ELF-1 (cell line): ENCODE results near the gene TRPM3.
"Not testable (repeated sequence)": the region's sequence is repeated elsewhere in the genome, so short reads cannot be mapped to it uniquely, and the experiment has no call there.

Experiments used
- DNase-seq: peaks from one replicate; pipeline ENCODE4 v3.0.0-alpha.2; 2016; ENCODE audit warnings: low read depth, low spot score

The TRPM3 gene

DNA sequence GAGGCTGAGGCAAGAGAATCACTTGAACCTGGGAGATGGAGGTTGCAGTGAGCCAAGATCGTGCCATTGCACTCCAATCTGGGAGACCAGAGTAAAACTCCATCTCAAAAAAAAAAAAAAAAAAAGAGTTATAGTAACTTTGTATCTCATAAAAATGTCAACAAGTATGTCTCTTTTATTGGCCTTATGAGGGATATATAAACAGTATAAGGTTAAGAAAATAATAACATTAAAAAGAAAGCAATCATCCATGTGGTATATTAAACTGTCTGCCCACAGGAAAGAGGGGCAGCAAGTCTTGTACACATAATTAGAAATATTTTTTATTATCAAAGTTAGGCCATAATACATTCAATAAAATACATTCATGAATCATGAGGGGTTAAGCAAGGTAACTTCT is 447.6 kb downstream of the TRPM3 start:
- no peak for DNase-seq

DNA sequence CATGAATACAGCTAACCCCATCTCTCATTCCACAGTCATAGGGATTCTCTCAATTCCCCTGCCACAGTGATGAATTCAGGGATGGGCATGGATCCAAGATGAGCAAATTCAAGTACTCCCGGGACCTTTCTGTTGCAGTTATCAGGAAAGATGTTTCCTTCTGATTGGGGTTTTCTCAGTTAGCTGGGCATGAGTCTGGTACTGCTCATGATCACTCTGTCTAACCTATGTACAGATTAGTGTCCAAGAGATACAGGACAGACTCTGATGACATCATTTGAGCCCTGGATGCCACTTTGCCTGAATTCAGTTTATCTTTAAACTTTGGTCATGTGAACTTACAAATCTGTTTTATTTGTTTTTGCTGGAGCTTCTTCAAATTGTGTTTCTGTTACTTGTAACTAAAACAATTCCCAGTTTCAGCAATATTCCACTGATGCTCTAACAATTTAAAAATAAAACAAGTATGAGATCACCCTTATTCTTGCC is 449.2 kb downstream of the TRPM3 start:
- no peak for DNase-seq

DNA sequence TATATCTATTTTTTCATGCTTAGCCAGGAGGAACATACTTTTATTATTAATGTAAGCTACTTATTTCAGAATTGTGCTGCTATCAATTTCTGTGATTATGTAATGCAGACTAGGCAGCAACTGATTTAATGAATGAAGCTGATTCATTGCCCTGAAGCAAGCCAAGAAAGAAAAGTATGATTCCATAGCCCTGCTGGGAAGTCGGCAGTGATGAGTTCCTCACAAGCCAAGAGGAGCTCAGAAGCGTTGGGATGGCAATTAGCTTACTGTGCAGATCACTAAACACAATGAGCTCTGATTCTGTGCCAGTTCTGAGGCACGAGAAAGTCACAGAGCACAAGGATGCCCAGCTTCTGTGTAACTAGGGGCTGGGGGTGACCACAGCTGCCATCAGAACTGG is 452.7 kb downstream of the TRPM3 start:
- DNase-seq, result no peak

DNA sequence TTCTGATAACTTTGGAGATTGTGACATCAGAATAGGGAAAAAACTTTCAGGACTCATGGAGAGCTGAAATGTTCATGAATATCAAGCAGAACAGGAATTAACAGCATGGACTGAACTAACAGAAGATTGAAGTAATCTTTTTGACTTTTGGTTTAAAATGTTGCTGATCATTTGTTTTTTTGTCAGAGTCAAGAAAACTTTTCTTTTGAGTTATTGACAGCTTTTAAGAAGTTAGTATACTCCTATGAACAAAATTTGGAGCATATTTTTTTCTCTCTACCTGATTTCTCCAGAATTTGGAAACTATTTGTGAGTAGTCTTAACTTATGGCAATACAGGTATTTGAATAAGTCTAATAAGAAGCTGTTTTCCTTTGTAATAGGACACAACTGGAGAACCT is 462.7 kb downstream of the TRPM3 start:
- DNase-seq, result no peak

DNA sequence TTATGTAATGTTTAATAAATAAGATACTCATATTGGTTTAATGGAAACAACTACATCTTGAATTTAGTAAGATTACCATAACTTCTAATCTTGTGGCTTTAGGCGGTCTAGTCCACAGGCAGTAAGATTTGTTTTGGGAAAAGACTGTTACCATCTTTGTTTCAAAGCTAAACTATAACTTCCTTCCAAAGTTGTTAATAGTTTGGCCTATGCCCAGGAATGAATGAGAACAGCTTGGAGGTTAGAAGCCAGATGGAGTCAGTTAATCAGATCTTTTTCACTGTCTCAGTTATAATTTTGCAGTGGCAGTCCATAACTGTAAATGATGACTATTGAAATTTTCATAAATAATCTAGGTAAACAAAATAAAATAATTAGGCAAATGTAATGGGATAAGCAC is 465.1 kb downstream of the TRPM3 start:
- no peak for DNase-seq

DNA sequence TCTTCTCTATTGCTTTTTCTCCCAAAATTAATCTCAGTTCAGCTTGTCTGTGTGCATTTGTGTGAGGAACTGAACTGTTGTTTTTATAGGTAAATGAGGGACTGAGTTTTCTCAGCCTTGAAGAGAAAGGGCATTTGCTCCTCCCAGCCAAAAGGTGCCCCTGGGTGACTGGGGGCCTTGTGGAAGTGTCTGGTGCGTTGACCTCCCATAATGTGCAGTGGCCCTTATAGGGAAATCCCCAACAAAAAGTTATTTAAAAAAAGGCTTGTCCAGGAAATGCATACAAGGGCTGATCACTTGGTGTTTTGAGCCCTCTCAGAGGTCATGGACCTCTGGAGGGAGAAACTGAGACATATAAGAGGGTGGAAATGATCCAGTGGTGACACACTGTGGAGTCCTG is 467.3 kb downstream of the TRPM3 start:
- no peak for DNase-seq

DNA sequence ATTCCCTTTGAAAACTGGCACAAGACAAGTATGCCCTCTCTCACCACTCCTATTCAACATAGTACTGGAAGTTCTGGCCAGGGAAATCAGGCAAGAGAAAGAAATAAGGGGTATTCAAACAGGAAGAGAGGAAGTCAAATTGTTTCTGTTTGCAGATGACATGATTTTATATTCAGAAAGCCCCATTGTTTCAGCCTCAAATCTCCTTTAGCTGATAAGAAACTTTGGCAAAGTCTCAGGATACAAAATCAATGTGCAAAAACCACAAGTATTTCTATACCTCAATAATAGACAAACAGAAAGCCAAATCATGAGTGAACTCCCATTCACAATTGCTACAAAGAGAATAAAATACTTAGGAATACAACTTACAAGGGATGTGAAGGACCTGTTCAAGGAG is 476.8 kb downstream of the TRPM3 start:
- not testable (repeated sequence) for DNase-seq

DNA sequence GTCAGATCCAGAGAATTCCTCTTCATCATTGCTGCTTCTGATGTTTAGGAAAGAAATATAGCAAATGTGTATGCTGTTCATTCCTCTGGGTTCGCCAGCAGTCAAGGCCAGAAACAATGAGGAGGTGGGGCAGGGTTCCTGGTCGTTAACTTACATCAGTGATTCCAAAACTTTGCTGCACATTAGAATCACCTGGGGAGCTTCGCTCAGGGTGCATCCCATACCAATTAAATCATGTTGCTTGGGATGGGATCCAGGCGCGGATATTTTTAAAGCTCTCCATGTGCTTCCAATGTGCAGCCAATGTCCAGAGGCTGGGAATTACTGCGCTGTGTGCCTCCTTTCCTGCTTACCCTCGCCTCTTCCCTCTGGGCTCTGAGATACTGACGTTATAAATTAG is 479.1 kb downstream of the TRPM3 start:
- DNase-seq, result no peak

DNA sequence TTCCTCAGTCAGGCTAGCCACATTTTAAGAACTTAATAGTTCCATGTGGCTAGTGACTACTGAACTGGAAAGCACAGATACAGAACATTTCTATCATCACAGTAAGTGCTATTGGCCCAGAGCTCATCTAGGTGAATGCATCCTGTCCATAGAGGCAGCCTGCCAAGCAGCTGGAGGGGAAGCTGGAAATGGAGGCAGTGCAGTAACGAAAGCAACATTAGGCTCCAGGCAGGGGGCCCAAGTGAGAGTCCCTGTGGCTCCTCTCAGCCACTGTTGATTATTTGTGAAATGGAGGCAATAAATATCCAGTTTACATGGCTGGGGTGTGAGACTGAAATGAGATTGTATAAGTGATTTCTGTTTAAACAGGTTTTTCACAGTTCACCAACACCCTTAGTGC is 479.8 kb downstream of the TRPM3 start:
- no peak for DNase-seq

DNA sequence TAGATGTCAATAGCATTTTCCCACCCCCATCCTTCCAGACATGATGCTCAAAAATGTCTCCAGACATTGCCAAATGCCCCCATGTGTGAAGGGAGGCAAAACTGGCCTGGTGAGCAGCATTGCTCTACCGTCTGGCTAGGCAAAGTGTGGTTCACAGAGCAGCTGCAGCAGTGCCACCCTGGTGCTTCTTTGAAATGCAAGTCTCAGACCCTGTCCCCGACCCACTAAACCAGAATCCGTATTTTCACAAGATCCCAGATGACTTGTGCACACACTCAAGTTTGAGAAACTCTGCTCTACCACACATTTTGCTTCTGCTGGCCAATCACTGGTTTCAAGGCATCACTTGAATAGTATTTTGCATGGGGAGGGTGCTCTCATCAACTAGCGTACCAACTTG is 480.4 kb downstream of the TRPM3 start:
- DNase-seq, result no peak

DNA sequence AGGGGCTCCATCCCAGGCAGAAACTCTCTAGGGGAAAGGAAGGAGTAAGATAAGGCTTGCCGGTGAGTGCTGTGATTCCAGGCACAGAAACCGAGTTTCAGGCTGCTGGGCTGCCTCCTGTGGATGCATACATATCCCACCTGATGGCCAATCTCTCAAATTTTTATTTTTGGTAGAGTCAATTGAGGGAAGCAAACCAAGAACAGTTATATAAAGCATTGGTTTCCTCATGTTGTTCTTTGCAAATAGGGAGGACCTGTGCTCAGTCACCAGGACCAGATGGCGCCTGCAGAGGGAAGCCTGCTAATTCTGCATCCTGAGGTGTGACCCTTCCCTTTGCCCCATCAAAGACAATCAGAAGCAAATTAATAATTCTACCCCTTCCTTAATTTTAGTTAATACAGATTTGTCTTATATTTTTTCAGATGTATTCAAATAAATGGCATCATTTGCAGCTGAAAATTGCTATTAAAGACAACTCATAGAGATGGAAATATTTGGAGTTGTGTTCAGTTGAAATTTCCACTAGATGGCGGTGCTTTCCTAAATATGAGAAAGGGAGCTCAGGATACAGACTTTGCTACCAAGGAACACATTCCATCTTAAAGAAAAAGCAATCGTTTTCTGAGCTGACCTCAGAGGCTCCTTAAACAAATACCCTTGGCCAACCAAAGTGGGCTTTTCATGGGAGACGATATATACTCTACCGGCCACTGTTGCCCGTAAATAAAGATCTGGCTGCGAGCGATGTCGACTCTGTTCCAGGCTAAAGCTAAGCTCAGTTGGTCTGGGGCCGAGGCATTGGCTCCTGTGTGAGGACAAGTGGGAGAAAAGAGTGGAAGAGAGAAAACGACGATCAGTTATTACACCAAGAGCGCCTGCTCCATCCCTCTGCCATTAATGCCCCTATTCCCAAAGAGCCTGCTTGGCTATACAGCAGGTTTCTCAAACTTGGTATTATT is 481.3 kb downstream of the TRPM3 start:
- DNase-seq, result peak; percentile 40

DNA sequence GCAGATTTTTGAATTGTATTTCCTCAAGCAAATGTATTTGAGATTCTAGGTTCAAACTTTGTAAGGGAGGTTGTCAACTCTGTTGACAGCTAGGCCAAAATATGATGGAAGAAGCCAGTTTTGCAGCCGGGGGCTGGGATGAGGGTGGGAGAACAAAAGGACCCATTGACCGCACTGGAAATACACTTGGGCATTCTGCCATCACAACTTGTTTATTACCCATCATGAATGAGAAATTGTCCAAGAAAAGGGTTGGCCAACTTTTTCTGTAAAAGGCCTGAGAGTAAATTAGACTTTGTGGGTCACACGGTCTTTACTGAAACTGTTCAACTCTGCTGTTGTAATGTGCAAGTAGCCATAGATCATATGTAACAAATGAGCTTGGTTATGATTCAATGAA is 485.6 kb downstream of the TRPM3 start:
- no peak for DNase-seq

DNA sequence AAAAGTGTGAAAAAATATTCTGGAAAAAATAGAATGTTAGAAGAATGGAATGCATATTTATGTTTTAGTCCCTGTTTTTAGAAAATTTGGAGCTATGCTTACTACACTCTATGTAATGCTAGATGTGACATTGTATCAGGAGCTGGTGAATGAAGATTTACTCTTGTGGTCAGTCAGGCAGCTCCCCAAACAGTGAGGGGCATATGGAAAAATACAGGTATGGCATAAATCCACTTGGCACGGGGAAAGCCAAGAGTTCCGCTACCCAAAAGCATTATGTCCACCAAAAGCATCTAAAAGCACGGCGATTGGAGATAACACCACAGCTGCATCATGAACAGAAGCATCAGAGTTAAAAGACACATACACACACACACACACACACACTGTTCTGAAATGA is 486.7 kb downstream of the TRPM3 start:
- no peak for DNase-seq

DNA sequence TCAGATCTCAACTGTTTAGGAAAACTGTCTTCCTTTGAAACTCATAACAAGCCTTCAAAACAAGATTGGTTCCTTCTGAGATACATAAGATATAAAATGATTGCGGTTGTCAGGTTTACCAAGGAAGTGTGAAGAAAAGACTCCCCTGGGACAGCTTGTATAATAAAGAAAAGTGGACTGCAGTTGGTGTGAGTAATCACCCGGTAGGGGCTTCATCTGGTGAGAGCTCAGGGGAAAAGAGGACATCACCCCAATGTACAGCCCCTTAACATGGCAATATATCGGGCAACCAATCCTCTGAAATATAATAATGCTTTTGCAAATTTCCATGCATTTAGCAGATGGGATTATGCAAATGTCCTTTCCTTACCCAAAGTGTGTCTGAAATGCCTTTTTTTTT is 490.4 kb downstream of the TRPM3 start:
- DNase-seq, result no peak

DNA sequence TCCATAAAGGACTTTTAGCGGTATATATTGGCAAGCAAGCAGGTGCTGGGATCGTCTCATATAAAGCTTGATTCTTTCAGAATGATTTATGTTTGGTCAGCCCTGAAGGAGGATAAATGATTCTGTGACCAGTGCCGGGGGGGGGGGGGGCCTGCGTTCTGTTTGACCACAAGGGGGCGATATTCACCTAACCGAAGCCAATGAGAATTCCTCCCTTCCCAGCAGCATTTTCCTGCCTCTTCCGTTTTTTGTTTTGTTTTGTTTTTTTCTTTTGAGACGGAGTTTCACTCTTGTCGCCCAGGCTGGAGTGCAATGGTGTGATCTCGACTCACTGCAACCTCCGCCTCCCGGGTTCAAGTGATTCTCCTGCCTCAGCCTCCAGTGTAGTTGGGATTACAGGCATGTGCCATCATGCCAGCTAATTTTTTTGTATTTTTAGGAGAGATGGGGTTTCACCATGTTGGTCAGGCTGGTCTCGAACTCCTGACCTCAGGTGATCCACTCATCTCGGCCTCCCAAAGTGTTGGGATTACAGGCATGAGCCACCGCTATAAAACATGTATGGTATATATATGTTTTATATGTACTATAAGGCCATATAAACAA is 492.2 kb downstream of the TRPM3 start:
- DNase-seq, result not testable (repeated sequence)

DNA sequence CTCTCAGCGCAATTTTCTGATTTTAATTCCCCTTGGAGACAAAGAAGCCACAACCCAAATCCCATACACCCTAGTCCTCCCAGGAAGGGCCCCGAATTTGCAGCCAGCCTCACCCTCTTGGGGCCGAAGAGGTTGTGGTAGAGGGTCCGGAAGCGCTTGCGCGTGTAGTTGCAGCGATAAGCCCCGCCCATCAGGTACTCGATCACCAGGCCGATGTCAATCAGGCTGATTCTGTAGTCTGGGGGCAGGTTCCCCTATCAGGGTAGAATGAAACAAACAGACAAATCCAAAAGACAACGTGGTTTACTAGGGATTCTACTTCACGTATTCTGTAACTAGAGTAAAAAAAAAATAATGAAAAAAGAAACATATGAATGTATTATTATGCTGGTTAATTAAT is 496.3 kb downstream of the TRPM3 start:
- peak; percentile 13 for DNase-seq

DNA sequence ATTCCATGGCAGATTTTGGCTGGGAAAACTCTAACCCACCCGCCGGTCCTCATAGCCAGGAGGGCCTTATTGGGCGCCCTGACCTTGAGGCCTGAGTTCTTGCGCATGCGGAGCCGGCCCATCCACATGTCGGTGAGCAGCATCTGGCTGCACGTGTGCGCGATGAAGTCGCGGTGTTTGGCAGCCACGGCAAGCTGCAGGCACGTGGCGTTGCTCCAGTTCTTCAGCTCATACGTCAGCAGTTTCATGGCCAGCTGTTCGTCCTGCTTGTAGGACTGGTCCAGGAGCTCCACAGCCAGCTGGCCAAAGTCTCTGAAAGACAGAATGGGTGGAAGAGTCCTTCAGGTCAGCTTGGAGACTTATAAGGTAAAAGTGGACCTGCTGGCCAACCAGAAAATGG is 502.6 kb downstream of the TRPM3 start:
- DNase-seq, result no peak

DNA sequence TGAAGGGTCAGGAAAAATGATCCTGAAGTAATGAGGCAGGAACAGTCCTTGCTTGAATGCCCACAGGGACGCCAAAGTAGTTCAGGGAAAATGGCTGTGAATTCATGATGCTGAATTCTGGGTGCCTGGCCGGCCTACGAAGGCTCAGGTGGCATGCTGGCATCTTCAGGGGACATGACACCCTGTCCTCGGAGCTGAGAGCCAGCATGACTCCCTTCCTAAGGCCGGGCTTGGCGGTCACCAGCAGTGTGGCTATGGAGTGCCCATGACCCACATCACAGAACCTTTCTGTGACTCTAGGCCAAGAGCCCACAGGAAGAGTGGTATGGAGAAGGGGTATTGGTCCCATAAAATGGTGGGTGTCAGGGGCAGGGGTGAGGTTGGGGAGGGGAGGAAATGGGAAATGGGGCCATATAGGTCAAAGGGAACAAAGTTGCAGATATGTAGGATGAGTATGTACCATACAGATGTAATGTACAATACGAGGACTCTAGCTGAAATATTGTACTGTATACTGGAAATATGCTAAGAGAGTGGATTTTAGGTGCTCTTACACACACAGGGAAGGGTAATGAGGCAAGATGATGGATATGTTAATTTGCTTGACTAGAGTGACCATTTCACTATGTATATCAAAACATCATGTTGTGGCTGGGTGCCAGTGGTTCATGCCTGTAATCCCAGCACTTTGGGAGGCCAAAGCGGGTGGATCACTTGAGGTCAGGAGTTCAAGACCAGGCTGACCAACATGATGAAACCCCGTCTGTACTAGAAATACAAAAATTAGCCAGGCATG is 504.2 kb downstream of the TRPM3 start:
- no peak for DNase-seq

DNA sequence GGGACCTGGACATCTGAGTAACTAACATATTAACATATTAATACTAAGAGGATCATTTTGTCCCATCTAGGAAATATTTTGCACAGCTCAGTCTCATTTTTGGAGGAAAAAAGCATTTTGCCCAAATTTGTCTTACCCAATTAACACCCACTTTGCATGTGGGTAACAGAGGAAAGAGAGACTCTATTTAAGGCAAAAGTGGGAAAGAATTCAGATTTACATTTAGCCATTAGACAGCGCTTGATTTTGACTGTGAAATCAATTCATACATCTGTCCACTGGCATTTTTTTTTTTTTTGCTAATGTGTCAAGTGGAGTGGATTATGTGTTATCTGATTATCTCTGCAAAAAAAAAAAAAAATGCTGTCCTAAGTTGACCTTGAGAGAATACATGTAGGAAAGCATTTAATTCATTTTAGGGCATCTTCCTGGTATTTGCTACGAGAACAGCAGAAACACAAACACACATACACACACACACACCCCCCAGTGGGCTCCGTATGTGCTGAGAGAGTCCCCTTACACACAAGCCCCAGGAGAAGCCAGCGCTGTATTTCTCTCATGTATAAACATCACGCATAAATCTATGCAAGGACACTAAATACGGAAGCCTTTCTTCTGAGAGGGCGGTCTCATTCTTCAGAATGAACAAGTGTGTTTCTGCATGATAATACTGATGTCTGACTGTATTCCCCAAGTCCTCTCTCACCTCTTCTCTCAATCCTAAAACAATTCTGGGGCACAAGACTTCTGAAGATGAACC is 505.0 kb downstream of the TRPM3 start:
- no peak for DNase-seq

DNA sequence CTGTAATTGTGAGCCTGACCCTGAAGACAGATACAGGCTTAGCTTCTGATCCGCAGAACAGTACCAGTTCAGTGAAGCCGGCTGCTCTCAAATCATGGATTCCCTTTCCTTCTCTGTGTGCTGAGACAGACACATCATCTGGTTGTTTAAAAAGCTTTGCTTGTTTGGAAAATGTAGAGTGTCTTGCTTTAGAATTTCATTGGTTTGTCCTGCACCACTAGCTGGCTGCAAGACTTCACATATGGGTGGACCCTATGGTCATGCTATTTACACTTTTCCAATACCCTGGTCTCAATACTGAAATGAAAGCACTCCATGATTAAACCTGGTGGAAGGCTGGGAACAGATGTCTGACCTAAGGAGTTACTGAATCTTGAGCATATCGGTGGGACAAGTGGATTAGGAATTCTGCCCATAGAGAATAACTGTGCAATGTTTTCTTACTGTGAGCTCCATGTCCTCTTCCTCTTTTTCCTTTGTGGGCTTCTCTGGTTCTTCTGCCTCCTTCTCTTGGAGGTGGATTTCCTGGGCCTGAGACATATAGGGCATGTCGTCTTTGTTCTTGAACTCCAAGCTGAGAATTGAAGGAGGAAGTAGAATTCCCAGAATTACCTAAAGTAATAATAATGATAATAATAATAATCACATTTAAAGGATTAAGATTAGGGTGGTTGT is 505.8 kb downstream of the TRPM3 start:
- DNase-seq, result no peak
